Measurements from ENCODE around the gene PRKD1. TPM values are rescaled to one million over a fixed set of nuclear protein-coding genes. Genes with fewer than 3 reads are reported as not detected.

Gene PRKD1
- total and polyA plus RNA-seq, 2 donors = 2.5 to 5.6 TPM

DNA sequence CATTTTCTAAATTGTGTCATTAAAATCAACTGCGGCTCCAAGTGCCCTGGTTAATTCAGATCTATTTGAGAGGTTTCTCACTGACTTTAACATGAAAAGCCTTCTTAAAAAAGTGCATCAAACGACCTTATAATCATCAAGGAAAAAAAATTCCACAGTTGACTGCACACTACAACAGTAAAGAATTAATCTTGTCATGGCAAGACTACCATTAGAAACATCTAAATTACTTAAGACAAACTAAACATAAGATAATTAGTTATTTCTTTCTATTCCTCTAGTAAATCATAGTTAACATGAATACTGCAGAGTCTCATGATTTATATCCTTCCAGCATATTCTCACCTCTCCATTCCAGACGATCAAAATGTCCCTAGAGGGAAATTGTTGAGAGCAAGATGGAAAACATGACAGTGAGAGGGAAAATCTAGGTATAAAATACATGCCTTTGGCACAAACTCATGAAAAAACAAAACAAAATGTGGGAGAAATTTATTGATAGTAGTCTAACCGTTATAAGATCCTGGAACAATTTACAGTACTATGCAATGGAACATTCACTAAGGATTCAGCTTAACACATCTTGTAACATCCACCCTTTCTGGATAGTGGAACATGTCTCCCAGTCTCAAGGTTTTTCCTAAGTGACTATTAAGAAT, 112.5 kb downstream of the PRKD1 start:
- no peak for DNase-seq (ENCODE audit: low read depth in 6 of 9, low spot score in 9 of 9)
- Histone ChIP-seq H3K27me3 (ENCODE audit: control insufficient read depth in 2 of 2, insufficient read depth in 1 of 2, low read length in 1 of 2) (no peaks in the 10 kb centered on the region), H3K27ac (ENCODE audit: low read depth in 1 of 2, low read length in 1 of 2) (no peak overlapping the region), H3K4me1 (ENCODE audit: control insufficient read depth in 2 of 2, insufficient read depth in 2 of 2, low read length in 2 of 2) (no peaks in the 10 kb centered on the region), H3K4me3 (ENCODE audit: low read length in 2 of 2) (no peak overlapping the region), H3K36me3 (ENCODE audit: control insufficient read depth in 2 of 2, insufficient read depth in 2 of 2, low read length in 1 of 2) (no peaks in the 10 kb centered on the region), H3K9me3 (ENCODE audit: control insufficient read depth in 2 of 2, insufficient read depth in 1 of 2, low read length in 1 of 2) (no peaks in the 10 kb centered on the region)
- WGBS = 82% methylated on average over 4 of the region's 4 CpGs

DNA sequence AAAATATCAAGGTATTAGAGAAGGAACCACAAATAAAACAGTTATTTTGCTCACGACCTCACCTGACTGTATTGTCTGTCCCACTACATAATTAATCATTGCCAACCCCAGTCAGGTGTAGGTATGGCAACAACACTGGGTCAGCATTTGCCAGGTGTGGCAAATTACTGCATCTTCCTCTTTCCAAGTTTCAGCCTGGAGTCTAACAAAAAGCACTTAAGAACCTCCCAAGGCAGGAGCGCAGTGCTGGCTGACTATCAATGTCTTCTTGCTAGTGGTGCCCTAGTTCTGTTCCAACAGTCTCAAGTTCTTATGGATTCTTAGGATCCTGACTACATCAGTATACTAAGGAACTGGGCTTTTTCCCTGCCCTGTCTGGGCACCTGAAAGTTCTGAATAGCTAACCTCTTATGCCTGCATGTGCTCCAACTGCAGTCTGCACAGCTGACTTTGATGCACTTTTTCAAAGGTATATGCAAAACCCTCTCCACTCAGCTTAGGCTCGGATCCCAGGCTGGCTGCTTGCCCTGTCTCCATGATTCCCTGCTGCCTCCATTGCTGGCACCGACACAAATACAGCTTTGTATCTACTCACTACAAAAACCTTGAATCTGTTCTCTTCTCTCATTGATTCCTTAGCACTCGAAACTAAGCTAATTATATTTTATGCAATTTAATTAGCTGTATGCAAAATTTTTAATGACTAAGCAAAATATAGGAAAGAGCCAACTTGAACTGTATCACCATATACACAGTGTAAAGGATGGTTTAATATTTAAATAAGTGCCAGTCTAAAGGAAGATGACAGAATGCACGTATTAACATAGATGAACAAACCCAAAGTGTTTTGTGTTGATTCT, 113.3 kb downstream of the PRKD1 start:
- Histone ChIP-seq H3K36me3 (ENCODE audit: control insufficient read depth in 2 of 2, insufficient read depth in 2 of 2, low read length in 1 of 2) (no peaks in the 10 kb centered on the region), H3K9me3 (ENCODE audit: control insufficient read depth in 2 of 2, insufficient read depth in 1 of 2, low read length in 1 of 2) (no peaks in the 10 kb centered on the region), H3K27me3 (ENCODE audit: control insufficient read depth in 2 of 2, insufficient read depth in 1 of 2, low read length in 1 of 2) (no peaks in the 10 kb centered on the region), H3K4me3 (ENCODE audit: low read length in 2 of 2) (no peak overlapping the region), H3K27ac (ENCODE audit: low read depth in 1 of 2, low read length in 1 of 2) (no peak overlapping the region), H3K4me1 (ENCODE audit: control insufficient read depth in 2 of 2, insufficient read depth in 2 of 2, low read length in 2 of 2) (no peaks in the 10 kb centered on the region)
- WGBS = 89% methylated on average over 6 of the region's 6 CpGs
- no peak for DNase-seq (ENCODE audit: low read depth in 6 of 9, low spot score in 9 of 9)

DNA sequence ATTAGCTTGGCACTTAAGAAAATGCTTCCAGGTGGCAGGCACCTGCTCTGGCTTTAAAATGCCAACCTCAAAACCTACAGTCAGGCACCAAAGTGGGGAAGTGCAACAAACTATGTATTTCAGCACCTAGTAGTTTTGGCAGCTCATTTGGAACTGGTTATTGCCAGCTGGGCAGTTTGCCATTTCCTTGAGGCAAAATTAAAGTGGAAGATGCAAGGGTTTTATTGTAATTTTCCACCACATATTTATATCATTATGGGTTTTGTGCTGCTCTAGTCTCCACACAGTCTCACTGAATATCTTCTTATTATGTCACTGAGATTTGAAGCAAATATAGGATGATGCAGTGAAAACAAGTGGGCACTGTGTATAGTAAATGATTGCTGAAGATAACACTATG, 117.0 kb downstream of the PRKD1 start:
- Histone ChIP-seq H3K36me3 (ENCODE audit: control insufficient read depth in 2 of 2, insufficient read depth in 2 of 2, low read length in 1 of 2) (no peaks in the 10 kb centered on the region), H3K4me1 (ENCODE audit: control insufficient read depth in 2 of 2, insufficient read depth in 2 of 2, low read length in 2 of 2) (no peaks in the 10 kb centered on the region), H3K27ac (ENCODE audit: low read depth in 1 of 2, low read length in 1 of 2) (no peak overlapping the region), H3K27me3 (ENCODE audit: control insufficient read depth in 2 of 2, insufficient read depth in 1 of 2, low read length in 1 of 2) (no peaks in the 10 kb centered on the region), H3K4me3 (ENCODE audit: low read length in 2 of 2) (no peak overlapping the region), H3K9me3 (ENCODE audit: control insufficient read depth in 2 of 2, insufficient read depth in 1 of 2, low read length in 1 of 2) (no peaks in the 10 kb centered on the region)
- DNase-seq (ENCODE audit: low read depth in 6 of 9, low spot score in 9 of 9) = no peak

DNA sequence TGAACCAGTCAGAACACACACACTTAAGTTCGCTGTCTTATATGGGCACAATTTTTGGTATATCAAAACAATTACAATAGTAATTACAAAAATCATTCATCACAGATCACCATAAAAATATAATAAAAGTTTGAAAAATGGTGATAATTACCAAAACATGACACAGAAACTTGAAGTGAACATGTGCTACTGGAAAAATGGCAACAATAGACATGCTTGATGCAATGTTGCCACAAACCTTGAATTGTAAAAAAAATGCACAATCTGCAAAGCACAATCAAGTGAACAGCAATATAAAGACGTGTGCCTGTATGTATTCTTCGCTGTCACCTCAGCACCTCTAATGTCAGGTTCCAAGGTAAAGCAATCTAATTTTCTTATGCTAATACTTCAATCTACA, 117.6 kb downstream of the PRKD1 start:
- H3K4me3 ChIP-seq (ENCODE audit: low read length in 2 of 2) = no peak overlapping the region
- H3K9me3 ChIP-seq (ENCODE audit: control insufficient read depth in 2 of 2, insufficient read depth in 1 of 2, low read length in 1 of 2) = no peaks in the 10 kb centered on the region
- no peak for DNase-seq (ENCODE audit: low read depth in 6 of 9, low spot score in 9 of 9)
- no peaks in the 10 kb centered on the region for H3K36me3 ChIP-seq (ENCODE audit: control insufficient read depth in 2 of 2, insufficient read depth in 2 of 2, low read length in 1 of 2)
- whole genome bisulfite sequencing = 94% methylated on average over 3 of the region's 3 CpGs
- H3K4me1 ChIP-seq (ENCODE audit: control insufficient read depth in 2 of 2, insufficient read depth in 2 of 2, low read length in 2 of 2) = no peaks in the 10 kb centered on the region
- no peaks in the 10 kb centered on the region for H3K27me3 ChIP-seq (ENCODE audit: control insufficient read depth in 2 of 2, insufficient read depth in 1 of 2, low read length in 1 of 2)
- H3K27ac ChIP-seq (ENCODE audit: low read depth in 1 of 2, low read length in 1 of 2) = no peak overlapping the region

DNA sequence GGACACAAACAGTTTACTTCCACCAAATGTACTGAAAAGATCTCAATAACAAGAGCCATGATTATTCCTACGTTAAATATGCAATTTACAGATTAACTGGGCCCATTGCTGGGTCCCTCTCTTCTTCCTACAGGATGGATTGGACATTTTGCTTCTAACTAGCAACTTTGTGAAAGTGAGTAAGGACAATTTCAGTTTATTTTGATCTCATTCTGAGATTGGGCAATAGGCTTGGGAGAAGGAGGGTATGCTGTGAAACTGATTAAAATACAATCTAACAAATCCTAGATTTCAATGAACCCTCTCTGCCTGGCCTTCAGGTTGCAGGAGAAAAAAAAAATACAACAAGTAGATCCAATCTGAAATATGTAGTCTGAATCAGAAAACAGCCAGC, 121.5 kb downstream of the PRKD1 start:
- no peaks in the 10 kb centered on the region for H3K4me1 ChIP-seq (ENCODE audit: control insufficient read depth in 2 of 2, insufficient read depth in 2 of 2, low read length in 2 of 2)
- no peak overlapping the region for H3K27ac ChIP-seq (ENCODE audit: low read depth in 1 of 2, low read length in 1 of 2)
- 72% methylated on average over 1 of the region's 1 CpG for WGBS
- H3K9me3 ChIP-seq (ENCODE audit: control insufficient read depth in 2 of 2, insufficient read depth in 1 of 2, low read length in 1 of 2) = no peaks in the 10 kb centered on the region
- H3K4me3 ChIP-seq (ENCODE audit: low read length in 2 of 2) = no peak overlapping the region
- H3K27me3 ChIP-seq (ENCODE audit: control insufficient read depth in 2 of 2, insufficient read depth in 1 of 2, low read length in 1 of 2) = no peaks in the 10 kb centered on the region
- H3K36me3 ChIP-seq (ENCODE audit: control insufficient read depth in 2 of 2, insufficient read depth in 2 of 2, low read length in 1 of 2) = no peaks in the 10 kb centered on the region
- no peak for DNase-seq (ENCODE audit: low read depth in 6 of 9, low spot score in 9 of 9)

DNA sequence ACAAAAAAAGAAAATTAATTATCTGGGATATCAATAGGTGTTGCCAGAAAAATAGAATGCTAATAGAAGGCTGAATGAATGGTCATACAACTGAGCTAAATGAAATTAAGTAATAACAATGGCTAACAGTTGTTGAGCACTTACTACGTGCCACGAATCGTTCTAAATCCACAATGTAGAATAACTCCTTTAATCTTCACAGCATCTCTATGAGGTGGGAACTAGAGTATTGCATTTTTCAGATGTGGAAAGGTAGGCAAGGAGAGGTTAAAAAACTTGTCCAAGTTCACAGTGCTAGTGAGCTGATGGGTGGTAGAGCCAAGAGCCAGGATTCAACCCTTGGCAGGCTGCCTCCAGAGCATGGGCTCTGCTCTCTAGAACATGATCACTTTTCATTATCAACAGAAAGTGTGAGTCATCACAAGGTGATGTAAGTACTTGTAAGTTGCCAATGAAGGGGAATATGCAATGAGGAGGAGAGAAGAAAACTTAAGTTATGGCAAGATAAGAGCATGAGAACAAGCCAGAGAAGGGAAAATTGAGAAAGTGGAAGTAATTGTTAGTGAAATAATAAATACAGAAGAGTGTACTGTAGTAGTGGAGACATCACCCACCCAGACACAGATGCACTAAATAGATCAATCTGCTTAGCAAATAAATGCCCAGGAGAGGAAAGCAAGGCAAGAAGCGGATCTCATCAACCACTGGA, 122.1 kb downstream of the PRKD1 start:
- no peak overlapping the region for H3K27ac ChIP-seq (ENCODE audit: low read depth in 1 of 2, low read length in 1 of 2)
- no peak overlapping the region for H3K4me3 ChIP-seq (ENCODE audit: low read length in 2 of 2)
- H3K36me3 ChIP-seq (ENCODE audit: control insufficient read depth in 2 of 2, insufficient read depth in 2 of 2, low read length in 1 of 2) = no peaks in the 10 kb centered on the region
- WGBS = 90% methylated on average over 4 of the region's 4 CpGs
- peak in 1 of 9 donors; percentile 15 for DNase-seq (ENCODE audit: low read depth in 6 of 9, low spot score in 9 of 9)
- no peaks in the 10 kb centered on the region for H3K27me3 ChIP-seq (ENCODE audit: control insufficient read depth in 2 of 2, insufficient read depth in 1 of 2, low read length in 1 of 2)
- H3K9me3 ChIP-seq (ENCODE audit: control insufficient read depth in 2 of 2, insufficient read depth in 1 of 2, low read length in 1 of 2) = no peaks in the 10 kb centered on the region
- no peaks in the 10 kb centered on the region for H3K4me1 ChIP-seq (ENCODE audit: control insufficient read depth in 2 of 2, insufficient read depth in 2 of 2, low read length in 2 of 2)

DNA sequence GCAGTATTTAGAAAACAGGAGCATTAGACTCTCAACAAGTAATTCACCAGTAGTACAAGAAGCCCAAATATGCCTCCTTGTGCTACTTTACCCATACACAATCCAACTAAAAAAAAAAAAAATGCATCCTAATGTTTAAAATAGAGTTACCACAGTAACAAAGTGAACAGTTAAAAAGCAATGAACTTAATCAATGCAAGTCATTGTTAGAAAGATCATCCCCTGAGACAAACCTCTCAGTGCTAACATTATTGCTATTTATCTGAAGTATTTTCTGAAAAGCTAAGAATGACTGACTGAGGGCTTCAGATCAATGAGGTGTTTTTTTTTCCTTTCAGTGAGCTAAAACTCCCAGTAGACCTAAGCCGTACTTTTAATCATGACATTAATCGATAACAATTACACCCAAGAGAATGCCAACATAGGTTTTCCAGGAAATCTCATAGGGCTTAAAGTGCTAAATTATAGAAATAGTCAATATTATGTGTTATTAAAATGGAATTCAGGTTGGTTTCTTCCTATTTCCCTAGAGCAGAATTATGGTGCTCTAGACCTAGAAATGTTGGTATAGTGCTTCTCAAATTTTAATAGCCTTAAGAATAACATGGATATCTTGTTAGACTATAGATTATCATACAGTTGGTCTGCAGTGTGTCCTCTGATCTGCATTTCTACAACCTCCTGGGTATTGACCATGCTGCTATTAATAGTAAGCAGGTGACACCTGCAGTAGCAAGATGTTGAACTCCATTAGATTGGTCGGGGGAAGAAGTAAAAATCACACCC, 123.0 kb downstream of the PRKD1 start:
- Histone ChIP-seq H3K27ac (ENCODE audit: low read depth in 1 of 2, low read length in 1 of 2) (no peak overlapping the region), H3K36me3 (ENCODE audit: control insufficient read depth in 2 of 2, insufficient read depth in 2 of 2, low read length in 1 of 2) (no peaks in the 10 kb centered on the region), H3K4me3 (ENCODE audit: low read length in 2 of 2) (no peak overlapping the region), H3K4me1 (ENCODE audit: control insufficient read depth in 2 of 2, insufficient read depth in 2 of 2, low read length in 2 of 2) (no peaks in the 10 kb centered on the region), H3K27me3 (ENCODE audit: control insufficient read depth in 2 of 2, insufficient read depth in 1 of 2, low read length in 1 of 2) (no peaks in the 10 kb centered on the region), H3K9me3 (ENCODE audit: control insufficient read depth in 2 of 2, insufficient read depth in 1 of 2, low read length in 1 of 2) (no peaks in the 10 kb centered on the region)
- 93% methylated on average over 3 of the region's 3 CpGs for WGBS
- no peak for DNase-seq (ENCODE audit: low read depth in 6 of 9, low spot score in 9 of 9)

DNA sequence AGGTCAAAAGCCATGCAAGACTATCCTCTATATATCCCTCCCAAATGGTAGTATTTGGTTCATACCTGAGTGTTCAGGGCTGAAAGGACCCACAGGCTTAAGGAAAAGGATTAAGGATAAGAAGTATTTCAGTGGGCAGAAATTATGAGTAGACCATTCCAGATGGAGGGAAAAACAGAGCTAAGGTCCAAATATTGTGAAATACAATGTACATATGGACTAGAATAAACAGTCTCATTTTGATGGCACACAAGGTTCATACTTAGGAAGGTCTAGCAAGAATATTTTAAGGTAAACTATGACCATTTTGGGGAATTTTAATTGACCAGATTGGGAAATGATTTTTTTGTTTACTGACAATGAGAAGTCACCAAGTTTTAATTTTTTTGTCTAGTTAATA, 124.6 kb downstream of the PRKD1 start:
- DNase-seq (ENCODE audit: low read depth in 6 of 9, low spot score in 9 of 9) = no peak
- H3K4me3 ChIP-seq (ENCODE audit: low read length in 2 of 2) = no peak overlapping the region
- no peak overlapping the region for H3K27ac ChIP-seq (ENCODE audit: low read depth in 1 of 2, low read length in 1 of 2)
- no peaks in the 10 kb centered on the region for H3K4me1 ChIP-seq (ENCODE audit: control insufficient read depth in 2 of 2, insufficient read depth in 2 of 2, low read length in 2 of 2)
- no peaks in the 10 kb centered on the region for H3K36me3 ChIP-seq (ENCODE audit: control insufficient read depth in 2 of 2, insufficient read depth in 2 of 2, low read length in 1 of 2)
- no peaks in the 10 kb centered on the region for H3K9me3 ChIP-seq (ENCODE audit: control insufficient read depth in 2 of 2, insufficient read depth in 1 of 2, low read length in 1 of 2)
- no peaks in the 10 kb centered on the region for H3K27me3 ChIP-seq (ENCODE audit: control insufficient read depth in 2 of 2, insufficient read depth in 1 of 2, low read length in 1 of 2)

DNA sequence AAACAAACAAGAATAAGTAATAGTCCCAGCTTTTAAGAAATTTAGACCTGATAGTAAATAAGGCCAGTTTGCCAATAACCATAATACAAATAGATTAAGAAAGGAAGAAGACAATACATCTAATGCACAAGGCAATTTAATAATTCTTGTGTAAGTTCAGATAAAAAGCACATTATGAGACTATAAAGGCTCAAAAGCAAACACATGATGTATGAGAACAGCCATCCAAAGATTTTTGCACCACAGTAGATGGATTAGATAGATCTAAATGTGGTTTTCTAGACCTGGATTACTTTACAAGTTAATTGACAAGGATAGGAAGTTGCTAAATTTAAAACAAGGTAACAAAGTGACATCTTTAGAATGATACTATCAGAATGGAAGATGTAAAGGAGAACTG, 125.4 kb downstream of the PRKD1 start:
- no peak for DNase-seq (ENCODE audit: low read depth in 6 of 9, low spot score in 9 of 9)
- Histone ChIP-seq H3K36me3 (ENCODE audit: control insufficient read depth in 2 of 2, insufficient read depth in 2 of 2, low read length in 1 of 2) (no peaks in the 10 kb centered on the region), H3K27ac (ENCODE audit: low read depth in 1 of 2, low read length in 1 of 2) (no peak overlapping the region), H3K9me3 (ENCODE audit: control insufficient read depth in 2 of 2, insufficient read depth in 1 of 2, low read length in 1 of 2) (no peaks in the 10 kb centered on the region), H3K4me1 (ENCODE audit: control insufficient read depth in 2 of 2, insufficient read depth in 2 of 2, low read length in 2 of 2) (no peaks in the 10 kb centered on the region), H3K4me3 (ENCODE audit: low read length in 2 of 2) (no peak overlapping the region), H3K27me3 (ENCODE audit: control insufficient read depth in 2 of 2, insufficient read depth in 1 of 2, low read length in 1 of 2) (no peaks in the 10 kb centered on the region)
